HG03196 (cell line): ENCODE measurements around the gene KRTAP10-8.
"Not testable (repeated sequence)": the region's sequence is repeated elsewhere in the genome, so short reads cannot be mapped to it uniquely, and the experiment has no call there.

Experiments used
- ATAC-seq: cut with Tn5 transposase; IDR thresholded peaks from one replicate; pipeline ENCODE4 v1.9.1; 2021; ENCODE audit not compliant: unreplicated experiment

The KRTAP10-8 gene

GRCh38 chr21:44616591-44616926, 4.7 kb downstream of the KRTAP10-8 start:
- no peak for ATAC-seq

DNA sequence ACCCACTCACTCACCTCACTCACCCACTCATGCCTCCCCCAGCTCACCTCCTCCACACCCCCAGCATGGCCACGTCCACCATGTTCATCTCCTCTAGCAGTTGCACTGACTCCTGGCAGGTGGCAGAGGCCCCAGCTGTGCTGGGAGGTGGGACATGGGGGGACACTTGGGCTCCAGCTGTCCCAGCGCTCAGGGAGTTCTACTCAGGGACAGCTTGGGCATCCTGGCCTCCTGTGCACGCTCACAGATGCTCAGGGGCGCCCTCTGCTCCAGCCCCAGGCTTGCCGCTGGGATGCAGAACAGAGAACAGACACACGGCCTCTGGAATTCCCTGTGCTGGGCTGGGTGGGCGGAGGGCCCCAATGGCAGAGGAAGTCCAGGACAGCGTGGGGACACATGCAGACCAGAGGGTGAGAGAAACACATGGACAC, 5.2 kb downstream of the KRTAP10-8 start:
- ATAC-seq: no peak

DNA sequence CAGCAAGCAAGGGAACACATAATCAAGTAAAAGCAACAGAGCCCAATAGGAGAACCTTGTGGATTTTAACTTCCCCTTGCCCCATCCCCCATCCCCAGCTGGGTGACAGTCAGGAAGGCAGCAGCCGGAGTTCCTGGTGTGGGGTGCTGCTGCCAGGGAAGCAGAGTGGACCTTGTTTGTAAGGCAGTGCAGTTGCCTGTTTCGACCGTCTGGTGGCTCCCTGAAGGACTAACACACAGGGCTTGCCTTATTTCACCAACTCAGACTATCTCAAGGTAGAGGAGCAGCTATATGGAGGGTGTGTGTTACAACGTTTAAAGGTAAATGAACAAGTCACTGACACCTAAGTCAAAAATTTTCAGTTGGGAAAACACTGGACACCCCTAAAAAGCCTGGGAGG, 6.6 kb downstream of the KRTAP10-8 start:
- ATAC-seq: no peak

DNA sequence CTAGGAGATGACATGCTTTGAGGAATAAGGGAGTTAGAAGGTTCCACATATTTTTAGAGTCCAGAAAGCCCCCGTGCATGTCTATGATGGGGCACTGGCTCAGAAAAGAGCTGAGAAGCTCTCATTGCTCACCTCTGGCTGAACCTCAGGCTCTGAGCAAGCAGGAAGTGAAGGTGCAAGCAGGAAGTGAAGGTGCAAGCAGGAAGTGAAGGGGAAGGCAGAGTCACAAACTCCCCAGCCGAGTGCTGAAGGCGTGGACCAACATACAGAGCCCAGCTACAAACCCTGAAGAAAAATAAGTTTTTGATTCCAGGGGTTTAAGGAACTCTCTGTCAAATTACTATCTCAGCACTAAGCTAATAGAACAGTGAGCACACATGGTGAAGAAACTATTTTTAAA, 7.0 kb downstream of the KRTAP10-8 start:
- no peak for ATAC-seq

DNA sequence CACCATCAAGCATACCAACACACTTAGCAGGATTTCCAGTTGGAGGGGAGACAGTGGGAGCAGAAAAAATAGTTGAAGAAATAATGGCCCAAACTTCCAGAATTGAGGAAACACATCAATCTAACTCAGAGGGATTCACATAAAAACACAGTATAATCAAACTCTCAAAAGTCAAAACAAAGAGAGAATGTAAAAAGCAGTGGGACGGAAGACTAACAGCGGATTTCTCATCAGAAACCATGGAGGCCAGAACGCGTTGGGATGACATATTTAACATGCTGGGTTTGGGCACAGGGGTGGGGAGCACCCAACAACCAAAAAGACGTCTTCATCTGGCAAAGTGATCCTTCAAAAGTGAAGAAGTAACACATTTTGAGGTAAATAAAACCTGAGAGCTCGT, 8.0 kb downstream of the KRTAP10-8 start:
- ATAC-seq: no peak

GRCh38 chr21:44623575-44623974, 11.7 kb downstream of the KRTAP10-8 start:
- ATAC-seq: no peak

DNA sequence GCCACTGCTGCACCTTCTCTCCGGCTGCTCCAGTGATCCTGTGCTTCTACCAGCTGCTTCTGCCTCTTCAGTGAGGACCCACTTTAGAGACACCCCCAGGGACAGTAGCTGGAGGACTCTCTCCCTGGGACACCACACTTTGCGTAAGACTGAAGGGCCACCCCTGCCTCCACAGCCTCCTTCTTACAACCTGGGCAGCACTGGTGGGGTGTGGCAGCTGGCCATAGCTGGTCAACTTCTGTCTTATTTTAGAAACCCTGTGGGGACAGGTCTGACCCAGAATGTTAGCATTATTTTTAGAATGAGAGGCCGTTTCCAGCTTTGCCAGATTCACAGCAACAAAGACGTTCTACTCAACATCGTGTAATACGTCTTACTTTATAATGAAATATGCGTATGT, 13.9 kb downstream of the KRTAP10-8 start:
- no peak for ATAC-seq

DNA sequence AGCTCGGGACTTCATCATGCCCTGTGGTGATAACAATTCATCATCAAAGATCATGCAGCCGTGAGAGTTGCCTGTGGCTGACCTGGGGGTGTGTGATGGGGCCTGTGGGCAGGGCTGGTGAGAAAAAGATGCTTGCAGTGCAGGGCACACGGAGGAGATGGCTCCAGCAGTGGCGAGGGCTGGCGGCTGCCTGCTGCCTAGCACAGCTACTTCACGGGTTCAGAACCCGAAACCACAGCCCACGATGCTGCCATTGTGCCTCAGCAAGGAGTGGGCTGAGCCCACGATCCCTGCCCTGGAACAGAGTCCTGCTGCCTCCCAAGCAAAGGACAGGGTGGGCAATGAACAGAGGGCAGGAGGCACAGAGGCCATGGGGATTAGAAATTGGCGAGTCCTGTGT, 14.4 kb downstream of the KRTAP10-8 start:
- no peak for ATAC-seq

DNA sequence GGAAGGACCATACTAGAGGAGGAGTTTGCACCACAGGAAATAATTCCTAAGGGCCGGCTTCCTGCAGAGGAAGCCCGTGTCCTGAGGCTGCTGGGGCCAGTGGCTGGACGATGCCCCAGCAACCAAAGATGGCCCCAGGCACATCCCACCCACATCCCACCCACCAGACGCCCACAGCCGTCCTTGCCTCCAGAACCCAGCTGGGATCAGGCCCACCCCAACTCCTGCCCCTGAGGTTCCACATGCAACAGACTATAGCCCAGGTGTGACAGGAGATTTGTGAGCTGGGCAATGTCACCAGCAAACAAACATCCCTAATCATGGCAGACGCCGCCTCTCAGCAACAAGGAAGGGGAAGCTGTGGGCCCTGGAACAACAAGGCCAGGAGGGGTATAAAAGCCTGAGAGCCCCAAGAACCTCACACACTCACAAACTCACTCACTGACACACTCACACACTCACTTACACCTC, 14.8 kb downstream of the KRTAP10-8 start, which contains the start of gene KRTAP10-9:
Gene KRTAP10-9, plus strand, starts transcription at position 421 of the 471 bp plus-strand sequence. CDS start 79 bp downstream, outside the sequence.
- no peak for ATAC-seq

GRCh38 chr21:44627181-44627822, 15.4 kb downstream of the KRTAP10-8 start:
- ATAC-seq: not testable (repeated sequence)

GRCh38 chr21:44627831-44628233, 16.0 kb downstream of the KRTAP10-8 start:
- not testable (repeated sequence) for ATAC-seq

DNA sequence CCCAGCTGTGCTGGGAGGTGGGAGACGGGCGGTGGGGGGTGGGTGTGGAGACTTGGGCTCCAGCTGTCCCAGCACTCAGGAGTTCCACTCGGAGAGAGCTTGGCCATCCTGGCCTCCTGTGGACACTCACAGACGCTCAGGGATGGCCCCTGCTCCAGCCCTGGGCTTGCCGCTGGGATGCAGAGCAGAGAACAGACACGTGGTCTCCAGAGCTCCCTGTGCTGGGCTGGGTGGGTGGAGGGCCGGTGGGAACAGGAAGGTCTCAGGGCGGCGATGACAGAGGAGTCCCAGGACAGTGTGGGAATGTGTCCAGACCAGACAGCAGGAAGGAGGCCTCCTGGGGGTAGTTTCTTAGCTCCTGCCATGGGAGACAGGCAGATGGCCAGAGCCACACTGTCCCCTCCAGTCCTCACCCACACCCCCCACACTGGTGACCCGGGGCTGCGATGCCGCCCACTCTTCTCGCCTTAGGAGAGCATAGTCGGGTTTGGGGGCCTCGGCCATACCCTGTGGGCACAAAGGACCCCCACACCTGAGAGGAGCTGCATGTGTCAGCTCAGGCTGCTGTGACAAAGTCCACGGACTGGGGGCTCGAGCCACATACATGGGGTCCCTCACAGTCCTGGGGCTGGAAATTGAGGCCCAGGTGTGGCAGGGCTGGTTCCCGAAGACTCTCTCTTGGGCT, 17.0 kb downstream of the KRTAP10-8 start:
- ATAC-seq: no peak

- no peak for ATAC-seq
Observed at GRCh38 chr21:44630440-44630839, 18.6 kb downstream of the KRTAP10-8 start.

DNA sequence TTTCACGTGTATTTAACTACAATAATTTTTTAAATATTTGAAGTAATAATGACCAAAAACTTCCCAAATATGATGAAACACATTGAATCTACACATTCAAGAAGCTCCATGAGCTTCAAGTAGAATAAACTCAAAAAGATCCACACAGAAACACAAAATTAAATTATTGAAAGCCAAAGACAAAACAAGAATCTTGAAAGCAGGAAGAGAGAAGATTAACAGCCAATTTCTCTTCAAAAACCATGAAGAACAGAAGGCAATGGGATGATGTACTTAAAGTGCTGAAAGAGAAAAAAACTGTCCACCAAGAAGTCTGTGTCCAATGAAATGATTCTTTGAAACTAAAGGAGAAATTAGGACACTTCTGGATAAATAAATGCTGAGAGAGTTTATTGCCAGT, 20.2 kb downstream of the KRTAP10-8 start:
- ATAC-seq: no peak

- ATAC-seq: no peak
Observed at GRCh38 chr21:44636209-44637017, 24.5 kb downstream of the KRTAP10-8 start.

GRCh38 chr21:44637018-44637850, 25.4 kb downstream of the KRTAP10-8 start, which contains the start of gene KRTAP10-10:
KRTAP10-10 (plus strand) TSS chr21:44637356; CDS start chr21:44637418, 62 bp downstream.
- no peak for ATAC-seq

GRCh38 chr21:44637851-44638348, 26.0 kb downstream of the KRTAP10-8 start:
- not testable (repeated sequence) for ATAC-seq

GRCh38 chr21:44638506-44639330, 26.8 kb downstream of the KRTAP10-8 start:
- ATAC-seq: not testable (repeated sequence)

GRCh38 chr21:44639331-44639655, 27.4 kb downstream of the KRTAP10-8 start:
- ATAC-seq: no peak

- no peak for ATAC-seq
Observed at GRCh38 chr21:44640761-44641160, 28.9 kb downstream of the KRTAP10-8 start.
